HepG2 (cell line): Measurements from ENCODE around the gene FGGY. TPM values are rescaled to one million over a fixed set of nuclear protein-coding genes. Genes with fewer than 3 reads are reported as not detected.
A peak's percentile ranks its signal among the peaks of the same experiment; 100 is the strongest.

ENCODE experiments used
- CREB1 ChIP-seq, 2 experiments: fragments of 450-650 bp in 1 of 2; IDR thresholded peaks; 2 replicates each; pipeline ENCODE4 v1.6.1; 2016 to 2017; ENCODE audit warnings: control low read depth in 1 of 2, mild to moderate bottlenecking in 1 of 2, missing compliant biosample characterization in 1 of 2, missing genetic modification characterization in 1 of 2
- DNMT3B ChIP-seq: conservative IDR thresholded peaks from 2 replicates; pipeline ENCODE4 v1.6.1; 2016; ENCODE audit warnings: missing biosample characterization, control low read depth
- ETV6 ChIP-seq: sonication (generic); formaldehyde crosslinking; conservative IDR thresholded peaks from 2 replicates; pipeline ENCODE4 v1.4.0; 2020; ENCODE audit warnings: missing genetic modification reagents
- FOXA3 ChIP-seq: IDR thresholded peaks from 2 replicates; pipeline ENCODE4 v1.6.1; 2016; ENCODE audit warnings: missing genetic modification reagents, missing compliant biosample characterization
- FOXK2 ChIP-seq: fragments of 450-650 bp; IDR thresholded peaks from 2 replicates; pipeline ENCODE4 v1.6.1; 2016
- HMG20A ChIP-seq: IDR thresholded peaks from 2 replicates; pipeline ENCODE4 v1.6.1; 2016; ENCODE audit warnings: borderline replicate concordance
- HMGA1 ChIP-seq: sonication (generic); formaldehyde crosslinking; conservative IDR thresholded peaks from 2 replicates; pipeline ENCODE4 v1.4.0; 2020; ENCODE audit warnings: missing genetic modification reagents
- KLF9 ChIP-seq: IDR thresholded peaks from 2 replicates; pipeline ENCODE4 v1.6.1; 2016; ENCODE audit warnings: low read depth
- PPARG ChIP-seq: conservative IDR thresholded peaks from 2 replicates; pipeline ENCODE4 v1.6.1; 2016; ENCODE audit warnings: missing biosample characterization, missing genetic modification reagents
- SPEN ChIP-seq: sonication (generic); formaldehyde crosslinking; IDR thresholded peaks from 2 replicates; pipeline ENCODE4 v1.5.1; 2020; ENCODE audit warnings: low read depth, mild to moderate bottlenecking, missing genetic modification reagents
- TARDBP ChIP-seq: sonication (generic); formaldehyde crosslinking; IDR thresholded peaks from 2 replicates; pipeline ENCODE4 v1.8.0; 2022; ENCODE audit warnings: mild to moderate bottlenecking, missing genetic modification reagents
- ZIK1 ChIP-seq: sonication (generic); formaldehyde crosslinking; IDR thresholded peaks from 2 replicates; pipeline ENCODE4 v1.5.0; 2020; ENCODE audit warnings: mild to moderate bottlenecking, low read depth, missing genetic modification reagents, borderline replicate concordance
- ZNF12 ChIP-seq: sonication (generic); formaldehyde crosslinking; IDR thresholded peaks from 2 replicates; pipeline ENCODE4 v1.5.0; 2020; ENCODE audit warnings: missing genetic modification reagents
- ZNF224 ChIP-seq: sonication (generic); formaldehyde crosslinking; IDR thresholded peaks from 2 replicates; pipeline ENCODE4 v1.5.0; 2020; ENCODE audit warnings: mild to moderate bottlenecking, missing genetic modification reagents
- ZNF331 ChIP-seq: sonication (generic); formaldehyde crosslinking; IDR thresholded peaks from 2 replicates; pipeline ENCODE4 v1.4.0; 2020; ENCODE audit warnings: missing genetic modification reagents
- ZNF841 ChIP-seq: sonication (generic); formaldehyde crosslinking; IDR thresholded peaks from 2 replicates; pipeline ENCODE4 v1.8.1; 2023; ENCODE audit warnings: missing genetic modification reagents, borderline replicate concordance
- polyA plus RNA-seq, 8 experiments: library from polyadenylated mRNA; depleted of rRNA in 3 of 8; stranded (reverse) in 7 of 8; unstranded in 1 of 8; fragments of >200 nt; fragmentation: Illumina TruSeq in 4 of 8; extraction: Trizol in 4 of 8; gene quantifications; 2 replicates each; pipeline versions ENCODE4 v1.2.1 to v1.2.3, GENCODE V29; 2011 to 2016; ENCODE audit warnings: low read depth in 4 of 8, missing spikeins in 1 of 8, mixed read lengths in 1 of 8; ENCODE audit not compliant: insufficient read depth in 1 of 8
- total RNA-seq, 5 experiments: library from RNA; depleted of rRNA; stranded (reverse); fragments of >200 nt; fragmentation: Illumina TruSeq; extraction: Trizol; gene quantifications; 2 replicates each; pipeline ENCODE4 v1.2.3, GENCODE V29; 2016; ENCODE audit warnings: low read depth in 1 of 5
- TF ChIP-seq, protein P1 (sequence below): sonication (generic); formaldehyde crosslinking; IDR thresholded peaks from 2 replicates; pipeline ENCODE4 v1.5.0; 2020; ENCODE audit warnings: mild to moderate bottlenecking, missing genetic modification reagents
- TF ChIP-seq, protein P2 (sequence below), 2 experiments: sonication (generic) in 1 of 2; formaldehyde crosslinking in 1 of 2; IDR thresholded peaks; 2 replicates each; pipeline versions ENCODE4 v1.4.0 to v1.6.1; 2016 to 2020; ENCODE audit warnings: borderline replicate concordance in 1 of 2, low read depth in 1 of 2, mild to moderate bottlenecking in 1 of 2, missing genetic modification reagents in 1 of 2
- TF ChIP-seq, protein P3 (sequence below): IDR thresholded peaks from 2 replicates; pipeline ENCODE4 v1.6.1; 2016; ENCODE audit warnings: mild to moderate bottlenecking
- TF ChIP-seq, protein P4 (sequence below): sonication (generic); formaldehyde crosslinking; IDR thresholded peaks from 2 replicates; pipeline ENCODE4 v1.5.0; 2020; ENCODE audit warnings: missing genetic modification reagents

Gene FGGY
- total and polyA plus RNA-seq, 2 of the 13 experiments (the other 11 are each of a cell fraction or from before 2014, with no cell fraction given), result 15.7 to 27.5 TPM

DNA sequence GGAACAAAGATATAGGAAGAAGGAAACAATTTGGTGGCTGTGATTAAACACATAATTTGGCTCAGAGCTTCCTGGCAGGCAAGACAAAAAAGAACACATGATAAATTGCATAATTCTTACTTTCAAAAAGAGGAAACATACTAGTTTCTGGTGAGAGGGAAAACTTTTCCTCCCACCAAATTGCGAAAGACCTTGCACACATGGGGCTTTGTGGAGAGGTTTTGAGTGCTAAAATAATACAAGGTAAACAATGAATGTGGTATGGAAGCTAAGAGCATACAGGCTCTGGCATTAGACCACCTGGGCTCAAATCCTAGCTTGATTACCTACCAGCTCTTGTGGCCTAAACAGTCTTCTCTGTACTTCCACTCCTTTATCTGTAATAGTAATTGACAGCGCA is 377.7 kb downstream of the FGGY start (continued):
- TF ChIP-seq KLF9 (CRISPR knock-in tag) (0 out of 2 replicates have a peak, but pooled peaks have one; percentile 29), ZNF841 (no peak), SPEN (CRISPR knock-in tag) (no peak), TARDBP (CRISPR knock-in tag) (0 out of 2 replicates have a peak, but pooled peaks have one; percentile 24), HMGA1 (CRISPR knock-in tag) (no peak), ZIK1 (CRISPR knock-in tag) (no peak), FOXA3 (CRISPR knock-in tag) (peak; percentile 83), ZNF12 (peak; percentile 56; the same call in 1 of the 2 replicates), FOXK2 (no peak), PPARG (CRISPR knock-in tag) (no peak; the same call in 1 of the 2 replicates), HMG20A (CRISPR knock-in tag) (peak; percentile 73; the same call in 1 of the 2 replicates), ZNF331 (CRISPR knock-in tag) (peak; percentile 88), ETV6 (CRISPR knock-in tag) (no peak), CREB1 (IDR thresholded peaks at IDR 0.05) (no peak), CREB1 (CRISPR knock-in tag; IDR thresholded peaks at IDR 0.05) (peak; percentile 49; the same call in 1 of the 2 replicates), ZNF224 (no peak), DNMT3B (CRISPR knock-in tag) (no peak)
- TF ChIP-seq, protein P1, sequence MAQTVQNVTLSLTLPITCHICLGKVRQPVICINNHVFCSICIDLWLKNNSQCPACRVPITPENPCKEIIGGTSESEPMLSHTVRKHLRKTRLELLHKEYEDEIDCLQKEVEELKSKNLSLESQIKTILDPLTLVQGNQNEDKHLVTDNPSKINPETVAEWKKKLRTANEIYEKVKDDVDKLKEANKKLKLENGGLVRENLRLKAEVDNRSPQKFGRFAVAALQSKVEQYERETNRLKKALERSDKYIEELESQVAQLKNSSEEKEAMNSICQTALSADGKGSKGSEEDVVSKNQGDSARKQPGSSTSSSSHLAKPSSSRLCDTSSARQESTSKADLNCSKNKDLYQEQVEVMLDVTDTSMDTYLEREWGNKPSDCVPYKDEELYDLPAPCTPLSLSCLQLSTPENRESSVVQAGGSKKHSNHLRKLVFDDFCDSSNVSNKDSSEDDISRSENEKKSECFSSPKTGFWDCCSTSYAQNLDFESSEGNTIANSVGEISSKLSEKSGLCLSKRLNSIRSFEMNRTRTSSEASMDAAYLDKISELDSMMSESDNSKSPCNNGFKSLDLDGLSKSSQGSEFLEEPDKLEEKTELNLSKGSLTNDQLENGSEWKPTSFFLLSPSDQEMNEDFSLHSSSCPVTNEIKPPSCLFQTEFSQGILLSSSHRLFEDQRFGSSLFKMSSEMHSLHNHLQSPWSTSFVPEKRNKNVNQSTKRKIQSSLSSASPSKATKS (CRISPR knock-in tag), result no peak
- TF ChIP-seq, protein P2, sequence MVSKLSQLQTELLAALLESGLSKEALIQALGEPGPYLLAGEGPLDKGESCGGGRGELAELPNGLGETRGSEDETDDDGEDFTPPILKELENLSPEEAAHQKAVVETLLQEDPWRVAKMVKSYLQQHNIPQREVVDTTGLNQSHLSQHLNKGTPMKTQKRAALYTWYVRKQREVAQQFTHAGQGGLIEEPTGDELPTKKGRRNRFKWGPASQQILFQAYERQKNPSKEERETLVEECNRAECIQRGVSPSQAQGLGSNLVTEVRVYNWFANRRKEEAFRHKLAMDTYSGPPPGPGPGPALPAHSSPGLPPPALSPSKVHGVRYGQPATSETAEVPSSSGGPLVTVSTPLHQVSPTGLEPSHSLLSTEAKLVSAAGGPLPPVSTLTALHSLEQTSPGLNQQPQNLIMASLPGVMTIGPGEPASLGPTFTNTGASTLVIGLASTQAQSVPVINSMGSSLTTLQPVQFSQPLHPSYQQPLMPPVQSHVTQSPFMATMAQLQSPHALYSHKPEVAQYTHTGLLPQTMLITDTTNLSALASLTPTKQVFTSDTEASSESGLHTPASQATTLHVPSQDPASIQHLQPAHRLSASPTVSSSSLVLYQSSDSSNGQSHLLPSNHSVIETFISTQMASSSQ (IDR thresholded peaks at IDR 0.05; ENCODE audit: low read depth), result no peak
- TF ChIP-seq, protein P2 (CRISPR knock-in tag; IDR thresholded peaks at IDR 0.05; ENCODE audit: borderline replicate concordance), result 0 out of 2 replicates have a peak, but pooled peaks have one; percentile 26
- TF ChIP-seq, protein P3, sequence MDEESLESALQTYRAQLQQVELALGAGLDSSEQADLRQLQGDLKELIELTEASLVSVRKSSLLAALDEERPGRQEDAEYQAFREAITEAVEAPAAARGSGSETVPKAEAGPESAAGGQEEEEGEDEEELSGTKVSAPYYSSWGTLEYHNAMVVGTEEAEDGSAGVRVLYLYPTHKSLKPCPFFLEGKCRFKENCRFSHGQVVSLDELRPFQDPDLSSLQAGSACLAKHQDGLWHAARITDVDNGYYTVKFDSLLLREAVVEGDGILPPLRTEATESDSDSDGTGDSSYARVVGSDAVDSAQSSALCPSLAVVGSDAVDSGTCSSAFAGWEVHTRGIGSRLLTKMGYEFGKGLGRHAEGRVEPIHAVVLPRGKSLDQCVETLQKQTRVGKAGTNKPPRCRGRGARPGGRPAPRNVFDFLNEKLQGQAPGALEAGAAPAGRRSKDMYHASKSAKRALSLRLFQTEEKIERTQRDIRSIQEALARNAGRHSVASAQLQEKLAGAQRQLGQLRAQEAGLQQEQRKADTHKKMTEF (CRISPR knock-in tag), result peak; percentile 71; the same call in 1 of the 2 replicates
- TF ChIP-seq, protein P4, sequence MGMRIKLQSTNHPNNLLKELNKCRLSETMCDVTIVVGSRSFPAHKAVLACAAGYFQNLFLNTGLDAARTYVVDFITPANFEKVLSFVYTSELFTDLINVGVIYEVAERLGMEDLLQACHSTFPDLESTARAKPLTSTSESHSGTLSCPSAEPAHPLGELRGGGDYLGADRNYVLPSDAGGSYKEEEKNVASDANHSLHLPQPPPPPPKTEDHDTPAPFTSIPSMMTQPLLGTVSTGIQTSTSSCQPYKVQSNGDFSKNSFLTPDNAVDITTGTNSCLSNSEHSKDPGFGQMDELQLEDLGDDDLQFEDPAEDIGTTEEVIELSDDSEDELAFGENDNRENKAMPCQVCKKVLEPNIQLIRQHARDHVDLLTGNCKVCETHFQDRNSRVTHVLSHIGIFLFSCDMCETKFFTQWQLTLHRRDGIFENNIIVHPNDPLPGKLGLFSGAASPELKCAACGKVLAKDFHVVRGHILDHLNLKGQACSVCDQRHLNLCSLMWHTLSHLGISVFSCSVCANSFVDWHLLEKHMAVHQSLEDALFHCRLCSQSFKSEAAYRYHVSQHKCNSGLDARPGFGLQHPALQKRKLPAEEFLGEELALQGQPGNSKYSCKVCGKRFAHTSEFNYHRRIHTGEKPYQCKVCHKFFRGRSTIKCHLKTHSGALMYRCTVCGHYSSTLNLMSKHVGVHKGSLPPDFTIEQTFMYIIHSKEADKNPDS, result 0 out of 2 replicates have a peak, but pooled peaks have one; percentile 60
